CD8-positive, alpha-beta memory T cell (primary cell): ENCODE measurements around the gene TSPOAP1. TPM values are rescaled to one million over a fixed set of nuclear protein-coding genes. Genes with fewer than 3 reads are reported as not detected.

Experiments used
- CTCF ChIA-PET: fragments of 350-600 bp; sonication (Branson Sonifier 250); formaldehyde crosslinking; loops from one replicate; lab custom pipeline; 2021; ENCODE audit warnings: antibody characterized with exemption; lab: Charles Lee
- POLR2A ChIA-PET: fragments of 350-600 bp; sonication (Branson Sonifier 250); formaldehyde crosslinking; loops from one replicate; lab custom pipeline; 2021; ENCODE audit warnings: antibody characterized with exemption; lab: Charles Lee
- DNase-seq, 5 donors: peaks; one replicate each; pipeline versions ENCODE4 v3.0.0 to v3.0.0-alpha.2; 2020 to 2022; ENCODE audit warnings: mixed read lengths in 1 of 5
- H3K27ac ChIP-seq: one replicate; pipeline ENCODE4 v1.7.0; 2013; ENCODE audit warnings: low read depth, mild to moderate bottlenecking, low read length, moderate library complexity
- H3K27me3 ChIP-seq: 2 replicates; pipeline ENCODE4 v1.7.0; 2013; ENCODE audit warnings: low read length, mild to moderate bottlenecking; ENCODE audit not compliant: insufficient read depth, poor library complexity, severe bottlenecking
- H3K36me3 ChIP-seq: 2 replicates; pipeline ENCODE4 v1.7.0; 2013; ENCODE audit warnings: mild to moderate bottlenecking, low read length, moderate library complexity; ENCODE audit not compliant: insufficient read depth
- H3K4me1 ChIP-seq: 2 replicates; pipeline ENCODE4 v1.7.0; 2013; ENCODE audit warnings: mild to moderate bottlenecking, low read length, moderate library complexity; ENCODE audit not compliant: insufficient read depth
- H3K4me3 ChIP-seq: 2 replicates; pipeline ENCODE4 v1.7.0; 2013; ENCODE audit warnings: mild to moderate bottlenecking, low read length
- H3K9me3 ChIP-seq: 2 replicates; pipeline ENCODE4 v1.7.0; 2013; ENCODE audit warnings: mild to moderate bottlenecking, low read length
- H3K27ac Mint-ChIP-seq, 8 donors: one replicate each; pipeline ENCODE4 v1.8.0; 2020 to 2021; ENCODE audit warnings: mixed read lengths in 8 of 8, mild to moderate bottlenecking in 6 of 8, inconsistent platforms in 3 of 8, moderate library complexity in 3 of 8
- H3K27me3 Mint-ChIP-seq, 2 donors: one replicate each; pipeline ENCODE4 v1.8.0; 2020 to 2021; ENCODE audit warnings: mixed read lengths in 2 of 2, mild to moderate bottlenecking in 1 of 2, moderate library complexity in 1 of 2
- H3K36me3 Mint-ChIP-seq, 3 donors: one replicate each; pipeline ENCODE4 v1.8.0; 2020 to 2021; ENCODE audit warnings: mixed read lengths in 3 of 3, inconsistent platforms in 1 of 3, mild to moderate bottlenecking in 1 of 3
- H3K4me1 Mint-ChIP-seq, 3 donors: one replicate each; pipeline ENCODE4 v1.8.0; 2020 to 2021; ENCODE audit warnings: mixed read lengths in 3 of 3, inconsistent platforms in 1 of 3, mild to moderate bottlenecking in 1 of 3
- H3K4me3 Mint-ChIP-seq, 7 donors: one replicate each; pipeline ENCODE4 v1.8.0; 2020 to 2021; ENCODE audit warnings: mixed read lengths in 7 of 7, mild to moderate bottlenecking in 6 of 7, moderate library complexity in 4 of 7, inconsistent platforms in 2 of 7
- H3K9me3 Mint-ChIP-seq, 5 donors: one replicate each; pipeline ENCODE4 v1.8.0; 2020 to 2022; ENCODE audit warnings: mixed read lengths in 5 of 5, mild to moderate bottlenecking in 3 of 5, moderate library complexity in 2 of 5, inconsistent platforms in 1 of 5
- polyA plus RNA-seq: library from polyadenylated mRNA; unstranded; fragments of 300-500 nt; fragmentation: Illumina TruSeq; gene quantifications from one replicate; pipeline ENCODE4 v1.2.3, GENCODE V29; 2021
- total RNA-seq, 2 experiments: library from RNA; stranded (reverse); gene quantifications; one replicate each; pipeline ENCODE4 v1.2.3, GENCODE V29; 2021

TSPOAP1 gene
- total and polyA plus RNA-seq, 3 experiments from 2014 or later = 4.0 to 15.0 (median 14.4) TPM

GRCh38 chr17:58311429-58311894 lies 17.1 kb downstream of the TSPOAP1 start:
- no peak for DNase-seq
- Mint-ChIP-seq H3K4me1 (peaks cover 0 to 3% (median 0%) of the 10 kb centered on the region in 3 donors), H3K27ac (peak overlapping the region in 2 of 8 donors; percentile 36 to 38), H3K9me3 (no peaks in the 10 kb centered on the region), H3K36me3 (peaks cover 5 to 49% (median 9%) of the 10 kb centered on the region in 3 donors), H3K4me3 (no peak overlapping the region), H3K27me3 (no peaks in the 10 kb centered on the region)
- Histone ChIP-seq H3K4me1 (no peaks in the 10 kb centered on the region), H3K4me3 (no peak overlapping the region), H3K9me3 (no peaks in the 10 kb centered on the region), H3K36me3 (peaks cover 7% of the 10 kb centered on the region), H3K27ac (no peak overlapping the region), H3K27me3 (no peaks in the 10 kb centered on the region)
- ChIA-PET POLR2A (interaction anchor here (0.6 kb wide), 1 partner anchor 14 kb away, joined by 3 read pairs; no protein-coding TSS in a partner anchor), CTCF (interaction anchor here (1.2 to 1.7 kb wide), 2 partner anchors 16 to 106 kb away, joined by 3 read pairs; partner anchors contain the start of gene RNF43)

- no peaks in the 10 kb centered on the region for H3K9me3 Mint-ChIP-seq
- H3K4me1 ChIP-seq = no peaks in the 10 kb centered on the region
- H3K36me3 Mint-ChIP-seq = peaks cover 5 to 47% (median 9%) of the 10 kb centered on the region in 3 donors
- POLR2A ChIA-PET = no interaction called here
- CTCF ChIA-PET = interaction anchor here (1.1 to 1.7 kb wide), 3 partner anchors 17 to 107 kb away, joined by 3 read pairs; partner anchors contain the start of gene RNF43
- peak in 1 of 5 donors; percentile 39 for DNase-seq
- H3K9me3 ChIP-seq = no peaks in the 10 kb centered on the region
- H3K27me3 ChIP-seq = no peaks in the 10 kb centered on the region
- H3K4me1 Mint-ChIP-seq = peaks cover 0 to 3% (median 0%) of the 10 kb centered on the region in 3 donors
- no peak overlapping the region for H3K27ac ChIP-seq
- peak overlapping the region in 1 of 8 donors; percentile 63 for H3K27ac Mint-ChIP-seq
- no peaks in the 10 kb centered on the region for H3K27me3 Mint-ChIP-seq
- peaks cover 7% of the 10 kb centered on the region for H3K36me3 ChIP-seq
- H3K4me3 Mint-ChIP-seq = no peak overlapping the region
- no peak overlapping the region for H3K4me3 ChIP-seq
These were observed 17.8 kb downstream of the TSPOAP1 start for GRCh38 chr17:58310511-58311428.

- H3K4me1 Mint-ChIP-seq = peaks cover 0 to 3% (median 0%) of the 10 kb centered on the region in 3 donors
- Histone ChIP-seq H3K4me3 (no peak overlapping the region), H3K4me1 (no peaks in the 10 kb centered on the region), H3K27me3 (no peaks in the 10 kb centered on the region), H3K9me3 (no peaks in the 10 kb centered on the region), H3K36me3 (peaks cover 7% of the 10 kb centered on the region), H3K27ac (no peak overlapping the region)
- H3K4me3 Mint-ChIP-seq = no peak overlapping the region
- H3K27me3 Mint-ChIP-seq = no peaks in the 10 kb centered on the region
- peaks cover 5 to 41% (median 9%) of the 10 kb centered on the region in 3 donors for H3K36me3 Mint-ChIP-seq
- H3K27ac Mint-ChIP-seq = peak overlapping the region in 2 of 8 donors; percentile 58 to 60
- no peak for DNase-seq
- ChIA-PET POLR2A (no interaction called here), CTCF (interaction anchor here (0.8 to 1.1 kb wide), 2 partner anchors 35 to 108 kb away, joined by 3 to 4 read pairs; partner anchors contain the start of gene RNF43)
- H3K9me3 Mint-ChIP-seq = no peaks in the 10 kb centered on the region
These were observed 18.7 kb downstream of the TSPOAP1 start for GRCh38 chr17:58309918-58310259.

GRCh38 chr17:58308985-58309917 lies 19.3 kb downstream of the TSPOAP1 start:
- peak overlapping the region in 3 of 8 donors; percentile 46 to 78 (median 58) for H3K27ac Mint-ChIP-seq
- no peaks in the 10 kb centered on the region for H3K27me3 Mint-ChIP-seq
- POLR2A ChIA-PET = interaction anchor here (0.5 kb wide), 1 partner anchor 37 kb away, joined by 4 read pairs; no protein-coding TSS in a partner anchor
- H3K4me3 Mint-ChIP-seq = no peak overlapping the region
- DNase-seq = peak in 1 of 5 donors; percentile 37
- Histone ChIP-seq H3K9me3 (no peaks in the 10 kb centered on the region), H3K27ac (no peak overlapping the region), H3K4me3 (no peak overlapping the region), H3K27me3 (no peaks in the 10 kb centered on the region), H3K4me1 (no peaks in the 10 kb centered on the region), H3K36me3 (peaks cover 7% of the 10 kb centered on the region)
- peaks cover 2 to 5% (median 2%) of the 10 kb centered on the region in 3 donors for H3K4me1 Mint-ChIP-seq
- peaks cover 6 to 36% (median 8%) of the 10 kb centered on the region in 3 donors for H3K36me3 Mint-ChIP-seq
- CTCF ChIA-PET = interaction anchor here (0.8 to 1.5 kb wide), 4 partner anchors 29 to 179 kb away, joined by 3 to 4 read pairs (median 3); partner anchors contain the start of genes HSF5 and RNF43
- no peaks in the 10 kb centered on the region for H3K9me3 Mint-ChIP-seq

- Mint-ChIP-seq H3K27ac (no peak overlapping the region), H3K27me3 (no peaks in the 10 kb centered on the region), H3K4me3 (no peak overlapping the region), H3K9me3 (no peaks in the 10 kb centered on the region), H3K36me3 (peaks cover 7 to 30% (median 8%) of the 10 kb centered on the region in 3 donors), H3K4me1 (peaks cover 5 to 7% (median 6%) of the 10 kb centered on the region in 3 donors)
- ChIA-PET POLR2A (interaction anchor here (0.5 kb wide), 1 partner anchor 38 kb away, joined by 4 read pairs; no protein-coding TSS in a partner anchor), CTCF (interaction anchor here (1.2 to 2.1 kb wide), 4 partner anchors 9 to 179 kb away, joined by 3 to 8 read pairs (median 5); partner anchors contain the start of gene HSF5)
- Histone ChIP-seq H3K9me3 (no peaks in the 10 kb centered on the region), H3K27me3 (no peaks in the 10 kb centered on the region), H3K4me1 (no peaks in the 10 kb centered on the region), H3K27ac (no peak overlapping the region), H3K4me3 (no peak overlapping the region), H3K36me3 (peaks cover 7% of the 10 kb centered on the region)
- peak in 1 of 5 donors; percentile 39 for DNase-seq
These were observed 20.2 kb downstream of the TSPOAP1 start for GRCh38 chr17:58308173-58308984.

- Mint-ChIP-seq H3K27me3 (no peaks in the 10 kb centered on the region), H3K4me1 (peaks cover 5 to 7% (median 6%) of the 10 kb centered on the region in 3 donors), H3K27ac (peak overlapping the region in 2 of 8 donors; percentile 26 to 70), H3K9me3 (no peaks in the 10 kb centered on the region), H3K4me3 (no peak overlapping the region), H3K36me3 (peaks cover 7 to 28% (median 8%) of the 10 kb centered on the region in 3 donors)
- Histone ChIP-seq H3K4me3 (no peak overlapping the region), H3K27me3 (no peaks in the 10 kb centered on the region), H3K9me3 (no peaks in the 10 kb centered on the region), H3K27ac (no peak overlapping the region), H3K4me1 (no peaks in the 10 kb centered on the region), H3K36me3 (peaks cover 7% of the 10 kb centered on the region)
- CTCF ChIA-PET = interaction anchor here (1.2 to 2.1 kb wide), 4 partner anchors 10 to 180 kb away, joined by 3 to 8 read pairs (median 5); partner anchors contain the start of gene HSF5
- DNase-seq = no peak
- POLR2A ChIA-PET = no interaction called here
These were observed 21.0 kb downstream of the TSPOAP1 start for GRCh38 chr17:58307468-58308172.
